Osteocyte (in vitro differentiated cells): Measurements from ENCODE around the gene PRR36. TPM values are rescaled to one million over a fixed set of nuclear protein-coding genes. Genes with fewer than 3 reads are reported as not detected.

Experiments used
- DNase-seq: peaks from one replicate; pipeline ENCODE4 v3.0.0; 2021; ENCODE audit warnings: mixed read lengths; ENCODE audit not compliant: unreplicated experiment; ENCODE audit errors: extremely low spot score
- H3K27ac Mint-ChIP-seq: one replicate; pipeline ENCODE4 v1.8.0; 2021; ENCODE audit warnings: mild to moderate bottlenecking, mixed read lengths; ENCODE audit not compliant: unreplicated experiment
- H3K27me3 Mint-ChIP-seq: one replicate; pipeline ENCODE4 v1.8.0; 2021; ENCODE audit warnings: mixed read lengths; ENCODE audit not compliant: unreplicated experiment
- H3K36me3 Mint-ChIP-seq: one replicate; pipeline ENCODE4 v1.8.0; 2021; ENCODE audit warnings: mixed read lengths; ENCODE audit not compliant: unreplicated experiment
- H3K4me1 Mint-ChIP-seq: one replicate; pipeline ENCODE4 v1.8.0; 2021; ENCODE audit warnings: mixed read lengths; ENCODE audit not compliant: unreplicated experiment
- H3K4me3 Mint-ChIP-seq: one replicate; pipeline ENCODE4 v1.8.0; 2021; ENCODE audit warnings: mild to moderate bottlenecking, moderate library complexity, mixed read lengths; ENCODE audit not compliant: unreplicated experiment
- H3K9me3 Mint-ChIP-seq: one replicate; pipeline ENCODE4 v1.8.0; 2021; ENCODE audit warnings: mixed read lengths; ENCODE audit not compliant: unreplicated experiment
- CTCF ChIP-seq: fragments of 200-600 bp; sonication (generic); IDR thresholded peaks from 2 replicates; pipeline ENCODE4 v1.5.0; 2021; ENCODE audit warnings: antibody characterized with exemption, mild to moderate bottlenecking, moderate library complexity
- total RNA-seq: library from RNA; stranded (reverse); gene quantifications from 2 replicates; pipeline ENCODE4 v1.2.1, GENCODE V29; 2021

Gene PRR36
- total RNA-seq, 1 donor from 2014 or later, result 0.51 TPM

- peak overlapping the region; percentile 88 for H3K27ac Mint-ChIP-seq
- DNase-seq, result no peak
- peaks cover 3% of the 10 kb centered on the region for H3K36me3 Mint-ChIP-seq
- no peaks in the 10 kb centered on the region for H3K9me3 Mint-ChIP-seq
- peaks cover 26% of the 10 kb centered on the region for H3K4me1 Mint-ChIP-seq
- no peaks in the 10 kb centered on the region for H3K27me3 Mint-ChIP-seq
- no peak for TF ChIP-seq CTCF
- H3K4me3 Mint-ChIP-seq, result peak overlapping the region; percentile 80
Observed at GRCh38 chr19:7904074-7905020, 30.2 kb upstream of the PRR36 start.

- H3K36me3 Mint-ChIP-seq, result peaks cover 3% of the 10 kb centered on the region
- peak within 1 kb of the TSS; percentile 82 for H3K4me3 Mint-ChIP-seq
- peaks cover 26% of the 10 kb centered on the region for H3K4me1 Mint-ChIP-seq
- DNase-seq, result peak; percentile 100
- H3K27me3 Mint-ChIP-seq, result no peaks in the 10 kb centered on the region
- peak; percentile 59 for TF ChIP-seq CTCF
- peak within 1 kb of the TSS; percentile 91 for H3K27ac Mint-ChIP-seq
- no peaks in the 10 kb centered on the region for H3K9me3 Mint-ChIP-seq
Observed at GRCh38 chr19:7903244-7904073, 29.3 kb upstream of the PRR36 start, which contains the start of gene MAP2K7. MAP2K7 (plus strand) TSS chr19:7903877; CDS start chr19:7903945, 68 bp downstream.

GRCh38 chr19:7902796-7903243 is 28.6 kb upstream of the PRR36 start:
- Mint-ChIP-seq H3K27me3 (no peaks in the 10 kb centered on the region), H3K9me3 (no peaks in the 10 kb centered on the region), H3K36me3 (peaks cover 3% of the 10 kb centered on the region), H3K27ac (peak overlapping the region; percentile 91), H3K4me1 (peaks cover 26% of the 10 kb centered on the region), H3K4me3 (peak overlapping the region; percentile 82)
- DNase-seq, result no peak
- no peak for TF ChIP-seq CTCF

- Mint-ChIP-seq H3K9me3 (no peaks in the 10 kb centered on the region), H3K36me3 (peaks cover 5% of the 10 kb centered on the region), H3K4me1 (peaks cover 26% of the 10 kb centered on the region), H3K4me3 (no peak overlapping the region), H3K27me3 (no peaks in the 10 kb centered on the region), H3K27ac (no peak overlapping the region)
- DNase-seq, result no peak
- TF ChIP-seq CTCF, result no peak
Observed at GRCh38 chr19:7901337-7901736, 27.1 kb upstream of the PRR36 start.
